GM12878 (cell line): ENCODE results near the gene MGLL. TPM values are rescaled to one million over a fixed set of nuclear protein-coding genes. Genes with fewer than 3 reads are reported as not detected.

Experiments
- BHLHE40 ChIP-seq, 2 experiments: fragments of 450-650 bp in 1 of 2; IDR thresholded peaks; 2 replicates each; pipeline ENCODE4 v1.6.1; 2011 to 2017; ENCODE audit warnings: low read depth in 2 of 2, borderline replicate concordance in 1 of 2, improper control_type of control experiment in 1 of 2, low read length in 1 of 2, mild to moderate bottlenecking in 1 of 2
- CBFB ChIP-seq: IDR thresholded peaks from 2 replicates; pipeline ENCODE4 v1.6.1; 2016; ENCODE audit warnings: antibody characterized with exemption, low read depth
- DPF2 ChIP-seq: fragments of 450-650 bp; IDR thresholded peaks from 2 replicates; pipeline ENCODE4 v1.6.1; 2017; ENCODE audit warnings: mild to moderate bottlenecking
- HDAC6 ChIP-seq: fragments of 200-600 bp; sonication (generic); IDR thresholded peaks from one replicate; pipeline ENCODE4 v1.8.0; 2017; ENCODE audit warnings: antibody characterized with exemption; ENCODE audit not compliant: unreplicated experiment
- HDGF ChIP-seq: fragments of 450-650 bp; IDR thresholded peaks from 2 replicates; pipeline ENCODE4 v1.6.1; 2016; ENCODE audit warnings: antibody characterized with exemption
- MTA3 ChIP-seq: IDR thresholded peaks from 2 replicates; pipeline ENCODE4 v1.6.1; 2012; ENCODE audit warnings: low read length, inconsistent platforms, borderline replicate concordance
- NRF1 ChIP-seq: conservative IDR thresholded peaks from 2 replicates; pipeline ENCODE4 v1.6.1; 2011; ENCODE audit warnings: mild to moderate bottlenecking, low read depth, low read length, improper control_type of control experiment
- PML ChIP-seq: IDR thresholded peaks from 2 replicates; pipeline ENCODE4 v1.6.1; 2012; ENCODE audit warnings: low read length, inconsistent platforms
- RAD21 ChIP-seq: IDR thresholded peaks from 2 replicates; pipeline ENCODE4 v1.6.1; 2011; ENCODE audit warnings: mild to moderate bottlenecking, low read depth, low read length, moderate library complexity; ENCODE audit not compliant: insufficient read depth
- RELA ChIP-seq: fragments of 450-650 bp; IDR thresholded peaks from 2 replicates; pipeline ENCODE4 v1.8.0; 2014; ENCODE audit warnings: borderline replicate concordance; ENCODE audit not compliant: partially characterized antibody
- RELB ChIP-seq: fragments of 450-650 bp; IDR thresholded peaks from 2 replicates; pipeline ENCODE4 v1.6.1; 2017; ENCODE audit warnings: low read depth, mild to moderate bottlenecking, moderate library complexity
- SREBF1 ChIP-seq: IDR thresholded peaks from 2 replicates; pipeline ENCODE4 v1.6.1; 2012; ENCODE audit warnings: mild to moderate bottlenecking, low read length
- TARDBP ChIP-seq: IDR thresholded peaks from 2 replicates; pipeline ENCODE4 v1.6.1; 2016; ENCODE audit warnings: borderline replicate concordance
- USF1 ChIP-seq: IDR thresholded peaks from 2 replicates; pipeline ENCODE4 v1.6.1; 2011; ENCODE audit warnings: borderline replicate concordance, low read depth, mild to moderate bottlenecking, moderate library complexity, mixed read lengths, low read length; ENCODE audit not compliant: insufficient read depth; ENCODE audit errors: extremely low read length
- ZBTB40 ChIP-seq: fragments of 450-650 bp; IDR thresholded peaks from 2 replicates; pipeline ENCODE4 v1.6.1; 2016; ENCODE audit warnings: mild to moderate bottlenecking, moderate library complexity, borderline replicate concordance
- ZNF24 ChIP-seq: fragments of 450-650 bp; IDR thresholded peaks from 2 replicates; pipeline ENCODE4 v1.6.1; 2017; ENCODE audit warnings: antibody characterized with exemption, mild to moderate bottlenecking
- ZNF622 ChIP-seq: fragments of 450-650 bp; IDR thresholded peaks from 2 replicates; pipeline ENCODE4 v1.6.1; 2017; ENCODE audit warnings: mild to moderate bottlenecking, inconsistent platforms
- polyA plus RNA-seq, 11 experiments: library from polyadenylated mRNA; depleted of rRNA in 4 of 11; unstranded in 6 of 11; stranded (reverse) in 5 of 11; fragments of >200 nt; fragmentation: Nextera tagmentation in 4 of 11; fragmentation: Illumina TruSeq in 1 of 11; extraction: Ambion mirVana in 4 of 11; extraction: Trizol in 1 of 11; gene quantifications; 1 replicate in 1 of 11; 2 replicates in 10 of 11; pipeline versions ENCODE4 v1.2.1 to v1.2.3, GENCODE V29; 2011 to 2016; ENCODE audit warnings: inconsistent platforms in 2 of 11, missing spikeins in 2 of 11, low read depth in 1 of 11
- total RNA-seq, 4 experiments: library from RNA; depleted of rRNA in 3 of 4; stranded (reverse); fragments of >200 nt in 3 of 4; fragmentation: Illumina TruSeq in 1 of 4; extraction: Trizol in 1 of 4; gene quantifications; 2 replicates each; pipeline versions ENCODE4 v1.2.1 to v1.2.3, GENCODE V29; 2013 to 2021
- TF ChIP-seq, protein P1 (sequence below): IDR thresholded peaks from 2 replicates; pipeline ENCODE4 v1.6.1; 2012; ENCODE audit warnings: low read depth, low read length, improper control_type of control experiment

The MGLL gene
- total and polyA plus RNA-seq, 10 of the 15 experiments (the other 5 are each of a cell fraction or from before 2014, with no cell fraction given) = 44.9 to 177 (median 72.9) TPM

DNA sequence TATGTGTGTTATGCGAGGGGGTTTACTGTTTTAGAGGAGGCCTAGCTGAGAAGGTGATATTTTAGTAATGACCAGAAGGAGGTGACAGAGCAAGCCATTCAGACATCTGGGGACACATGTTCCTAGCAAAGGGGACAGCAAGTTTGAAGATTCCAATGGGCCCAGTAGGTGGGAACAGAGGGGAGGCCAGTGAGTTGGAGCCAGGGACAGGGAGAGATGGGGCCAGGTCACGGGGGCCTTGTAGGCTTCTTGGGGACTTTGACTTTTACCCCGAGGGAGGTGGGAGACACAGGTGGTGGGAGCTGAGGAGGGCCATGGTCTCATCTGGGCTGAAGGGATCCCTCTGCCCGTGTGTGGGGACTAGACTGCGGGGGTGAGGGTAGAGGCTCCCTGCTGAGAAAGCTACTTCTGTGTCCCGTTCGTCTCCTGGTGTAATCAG is 72.5 kb downstream of the MGLL start (continued):
- TF ChIP-seq RELB (no peak), NRF1 (no peak), HDGF (peak; percentile 49), RELA (no peak), DPF2 (no peak), ZBTB40 (no peak), USF1 (no peak), TARDBP (no peak), ZNF622 (no peak), HDAC6 (no peak), MTA3 (no peak), SREBF1 (no peak), BHLHE40 (IDR thresholded peaks at IDR 0.05; ENCODE audit: borderline replicate concordance in 1 of 2, low read depth in 2 of 2, low read length in 1 of 2) (no peak), RAD21 (peak; percentile 67), ZNF24 (no peak), CBFB (no peak), PML (no peak)
- TF ChIP-seq, protein P1, sequence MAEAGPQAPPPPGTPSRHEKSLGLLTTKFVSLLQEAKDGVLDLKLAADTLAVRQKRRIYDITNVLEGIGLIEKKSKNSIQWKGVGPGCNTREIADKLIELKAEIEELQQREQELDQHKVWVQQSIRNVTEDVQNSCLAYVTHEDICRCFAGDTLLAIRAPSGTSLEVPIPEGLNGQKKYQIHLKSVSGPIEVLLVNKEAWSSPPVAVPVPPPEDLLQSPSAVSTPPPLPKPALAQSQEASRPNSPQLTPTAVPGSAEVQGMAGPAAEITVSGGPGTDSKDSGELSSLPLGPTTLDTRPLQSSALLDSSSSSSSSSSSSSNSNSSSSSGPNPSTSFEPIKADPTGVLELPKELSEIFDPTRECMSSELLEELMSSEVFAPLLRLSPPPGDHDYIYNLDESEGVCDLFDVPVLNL = no peak
- TF ChIP-seq, all 136 proteins: peak for 4
